ENCODE data around the gene KRTAP16-1.

The KRTAP16-1 gene

GRCh38 chr17:41329279-41329948 is 20.3 kb upstream of the KRTAP16-1 start:
- DNase-seq (ENCODE audit: low read depth) = no peak

GRCh38 chr17:41328207-41328606 is 19.1 kb upstream of the KRTAP16-1 start:
- DNase-seq (ENCODE audit: low read depth) = no peak

- no peak for DNase-seq (ENCODE audit: low read depth)
These were observed 18.5 kb upstream of the KRTAP16-1 start for GRCh38 chr17:41327411-41328120.

- DNase-seq (ENCODE audit: low read depth) = no peak
These were observed 17.4 kb upstream of the KRTAP16-1 start for GRCh38 chr17:41326173-41327145.

- no peak for DNase-seq (ENCODE audit: low read depth)
These were observed 16.5 kb upstream of the KRTAP16-1 start for GRCh38 chr17:41325611-41326010.

- no peak for DNase-seq (ENCODE audit: low read depth)
These were observed 16.0 kb upstream of the KRTAP16-1 start for GRCh38 chr17:41325126-41325525.

GRCh38 chr17:41324180-41325075 is 15.3 kb upstream of the KRTAP16-1 start:
- DNase-seq (ENCODE audit: low read depth) = no peak

GRCh38 chr17:41322903-41323895 is 14.1 kb upstream of the KRTAP16-1 start:
- DNase-seq (ENCODE audit: low read depth) = no peak

- DNase-seq (ENCODE audit: low read depth) = no peak
These were observed 13.2 kb upstream of the KRTAP16-1 start for GRCh38 chr17:41322094-41322902.

GRCh38 chr17:41318231-41318630 is 9.1 kb upstream of the KRTAP16-1 start:
- no peak for DNase-seq (ENCODE audit: low read depth)

- DNase-seq (ENCODE audit: low read depth) = no peak
These were observed 6.8 kb upstream of the KRTAP16-1 start for GRCh38 chr17:41315814-41316445.

- no peak for DNase-seq (ENCODE audit: low read depth)
These were observed 6.2 kb upstream of the KRTAP16-1 start, which contains the start of gene KRTAP17-1 for GRCh38 chr17:41315204-41315794. KRTAP17-1 (minus strand) TSS chr17:41315710; CDS start chr17:41315650, 60 bp downstream.

- no peak for DNase-seq (ENCODE audit: low read depth)
These were observed 2.0 kb upstream of the KRTAP16-1 start for GRCh38 chr17:41311111-41311510.

GRCh38 chr17:41308251-41308917 is 725 bp downstream of the KRTAP16-1 start:
- peak; percentile 76 for DNase-seq (ENCODE audit: low read depth)

GRCh38 chr17:41307647-41308046 is 1.5 kb downstream of the KRTAP16-1 start:
- DNase-seq (ENCODE audit: low read depth) = no peak

GRCh38 chr17:41304091-41304490 is 5.0 kb downstream of the KRTAP16-1 start:
- no peak for DNase-seq (ENCODE audit: low read depth)

GRCh38 chr17:41302981-41303380 is 6.1 kb downstream of the KRTAP16-1 start:
- DNase-seq (ENCODE audit: low read depth) = no peak
